ENCODE results near the gene ARHGAP21.
"Not testable (repeated sequence)": the region's sequence is repeated elsewhere in the genome, so short reads cannot be mapped to it uniquely, and the experiment has no call there.

The ARHGAP21 gene

DNA sequence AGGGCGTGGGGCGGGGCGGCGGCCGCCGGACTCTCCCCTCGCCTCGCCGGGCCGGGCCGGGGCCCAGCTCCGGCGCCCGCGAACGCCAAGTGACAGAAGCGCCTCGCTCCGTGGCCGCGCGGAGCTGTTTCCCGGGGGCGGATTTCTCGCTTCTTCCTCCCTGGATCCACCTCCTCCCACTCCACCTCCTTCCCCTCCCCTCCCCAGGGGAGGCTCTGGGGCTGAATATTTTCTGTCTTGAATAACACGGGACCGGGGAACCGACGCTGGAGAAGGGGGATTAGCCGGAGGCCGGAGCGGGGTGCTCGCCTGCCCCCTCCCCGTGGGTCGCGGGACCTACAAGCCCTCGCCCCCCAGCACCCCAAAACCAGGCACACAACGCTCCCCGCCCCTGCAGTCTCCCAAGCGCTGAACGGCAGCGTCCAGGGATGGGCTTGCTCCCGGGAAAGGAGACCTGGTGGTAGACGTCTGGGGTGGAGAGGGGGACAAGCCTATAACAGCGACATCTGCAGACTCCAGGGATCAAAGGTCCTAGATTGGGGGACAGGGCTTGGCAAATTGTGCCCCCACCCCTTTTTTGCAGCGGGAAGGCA, at the start of gene ARHGAP21:
Gene ARHGAP21 (minus strand): TSS at position 100 of the 593 bp plus-strand sequence. CDS start 1,988 bp downstream, outside the sequence.
- no peak for DNase-seq (ENCODE audit: low read depth, low spot score)

DNA sequence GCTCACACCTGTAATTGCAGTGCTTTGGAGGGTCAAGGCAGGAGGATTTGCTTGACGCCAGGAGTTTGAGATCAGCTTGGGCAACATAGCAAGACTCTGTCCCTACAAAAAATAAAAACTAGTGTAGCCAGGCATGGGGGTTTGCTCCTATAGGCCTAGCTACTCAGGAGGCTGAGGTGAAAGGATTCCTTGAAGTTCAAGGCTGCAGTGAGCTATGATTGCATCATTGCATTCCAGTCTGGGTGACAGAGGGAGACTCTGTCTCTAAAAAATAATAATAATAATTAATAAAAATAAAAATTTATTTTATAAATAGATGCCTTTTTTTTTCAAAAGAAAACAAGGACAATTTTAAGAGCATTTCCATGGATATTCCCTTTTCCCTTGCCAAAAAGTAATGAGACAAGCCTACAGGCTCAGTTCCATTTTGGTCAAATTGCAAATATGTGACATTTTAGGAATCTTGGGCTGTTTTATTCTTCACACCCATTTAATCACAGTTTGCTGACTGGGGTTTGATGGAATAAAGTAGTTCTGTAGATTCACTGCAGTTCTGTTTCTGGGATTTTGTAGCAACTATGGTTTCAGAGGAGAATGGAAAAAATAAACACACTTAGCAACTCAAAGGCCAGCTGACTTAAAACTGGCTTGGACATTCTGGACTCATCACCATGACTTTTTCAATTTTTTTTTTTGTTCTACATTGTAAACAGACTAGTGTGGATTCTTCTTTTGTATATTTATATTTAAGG, 48.4 kb upstream of the ARHGAP21 start:
- DNase-seq (ENCODE audit: low read depth, low spot score): no peak

GRCh38 chr10:24764991-24765390, 41.3 kb upstream of the ARHGAP21 start:
- DNase-seq (ENCODE audit: low read depth, low spot score): not testable (repeated sequence)

DNA sequence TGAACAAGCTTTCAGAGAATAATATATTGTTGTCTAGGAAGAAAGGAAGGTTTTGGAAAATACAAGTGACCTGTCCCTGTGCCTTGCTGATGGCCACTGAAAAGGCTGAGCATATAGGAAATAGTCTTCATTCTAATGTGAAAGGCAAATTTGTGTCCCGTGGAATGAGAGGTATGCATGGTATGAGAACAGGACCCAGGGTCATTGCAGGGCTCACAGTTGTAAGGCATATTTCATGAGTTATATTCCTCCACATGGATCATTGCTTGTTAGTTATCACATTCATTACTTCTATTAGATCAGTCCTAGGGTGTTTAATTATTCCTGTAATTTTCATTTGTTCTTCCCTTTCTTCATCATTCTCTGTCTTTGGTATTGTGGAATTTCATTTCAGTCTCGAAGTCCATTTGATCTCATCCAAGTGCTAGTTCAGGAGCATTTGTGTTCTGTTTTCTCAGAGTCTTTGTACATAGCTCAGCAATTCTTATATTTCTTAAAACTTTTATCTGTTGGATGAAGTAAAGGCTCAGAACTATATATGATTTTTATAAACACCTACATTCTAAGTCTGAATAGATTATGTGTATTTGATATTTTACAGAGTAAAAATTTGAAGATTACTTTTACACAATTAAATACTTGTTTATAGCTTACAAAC, 39.4 kb upstream of the ARHGAP21 start:
- DNase-seq (ENCODE audit: low read depth, low spot score): no peak

GRCh38 chr10:24762161-24762924, 38.7 kb upstream of the ARHGAP21 start:
- peak; percentile 23 for DNase-seq (ENCODE audit: low read depth, low spot score)

DNA sequence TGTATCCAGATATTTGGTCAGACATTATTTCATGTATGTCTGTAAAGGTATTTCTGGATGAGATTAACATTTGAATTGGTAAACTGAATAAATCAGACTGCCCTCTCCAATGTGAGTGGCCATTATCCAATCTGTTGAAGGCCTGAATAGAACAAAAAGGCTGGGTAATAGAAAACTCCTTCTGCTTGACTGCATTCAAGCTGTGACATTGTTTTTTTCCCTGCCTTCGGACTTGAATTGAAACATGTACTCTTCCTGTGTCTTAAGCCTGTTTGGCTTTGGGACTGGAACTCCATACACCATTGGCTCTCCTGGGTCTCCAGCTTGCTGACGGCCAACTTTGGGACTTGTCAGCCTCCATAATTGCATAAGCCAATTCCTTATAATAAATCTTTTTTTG, 36.0 kb upstream of the ARHGAP21 start:
- DNase-seq (ENCODE audit: low read depth, low spot score): no peak

DNA sequence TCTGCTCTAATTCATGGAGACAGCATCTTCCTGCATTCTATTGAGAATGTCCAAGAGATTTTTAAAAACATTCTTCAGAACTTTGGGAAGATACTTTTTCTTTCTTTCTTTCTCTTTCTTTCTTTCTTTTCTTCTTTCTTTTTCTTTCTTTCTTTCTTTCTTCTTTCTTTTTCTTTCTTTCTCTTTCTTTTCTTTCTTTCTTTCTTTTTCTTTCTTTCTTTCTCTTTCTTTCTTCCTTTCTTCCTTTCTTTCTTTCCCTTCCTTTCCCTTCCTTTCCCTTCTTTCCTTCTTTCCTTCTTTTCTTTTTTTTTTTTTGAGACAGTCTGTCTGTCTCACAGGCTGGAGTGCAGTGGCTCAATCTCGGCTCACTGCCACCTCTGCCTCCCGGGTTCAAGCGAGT, 34.6 kb upstream of the ARHGAP21 start:
- not testable (repeated sequence) for DNase-seq (ENCODE audit: low read depth, low spot score)

DNA sequence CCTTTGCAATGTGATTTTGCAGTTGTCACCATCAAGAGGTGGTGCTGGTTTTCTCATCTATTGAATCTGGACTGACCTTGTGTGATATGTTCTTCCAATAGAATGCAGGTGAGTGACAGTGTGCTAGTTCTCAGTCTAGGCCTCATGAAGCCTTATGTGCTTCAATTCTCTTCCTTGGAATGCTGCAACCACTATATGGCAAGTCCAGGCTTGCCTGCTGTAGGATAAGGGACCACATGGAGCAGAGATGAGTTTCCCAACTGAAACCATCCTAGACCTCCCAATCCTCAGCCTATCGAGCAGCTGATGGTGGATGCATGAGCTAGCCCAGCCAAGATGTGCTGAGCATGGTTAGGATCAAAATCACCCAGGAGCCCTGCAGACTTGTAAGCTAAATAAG, 32.6 kb upstream of the ARHGAP21 start:
- DNase-seq (ENCODE audit: low read depth, low spot score): no peak

GRCh38 chr10:24751716-24752115, 28.0 kb upstream of the ARHGAP21 start:
- no peak for DNase-seq (ENCODE audit: low read depth, low spot score)

- DNase-seq (ENCODE audit: low read depth, low spot score): no peak
Observed at GRCh38 chr10:24750695-24751094, 27.0 kb upstream of the ARHGAP21 start.

DNA sequence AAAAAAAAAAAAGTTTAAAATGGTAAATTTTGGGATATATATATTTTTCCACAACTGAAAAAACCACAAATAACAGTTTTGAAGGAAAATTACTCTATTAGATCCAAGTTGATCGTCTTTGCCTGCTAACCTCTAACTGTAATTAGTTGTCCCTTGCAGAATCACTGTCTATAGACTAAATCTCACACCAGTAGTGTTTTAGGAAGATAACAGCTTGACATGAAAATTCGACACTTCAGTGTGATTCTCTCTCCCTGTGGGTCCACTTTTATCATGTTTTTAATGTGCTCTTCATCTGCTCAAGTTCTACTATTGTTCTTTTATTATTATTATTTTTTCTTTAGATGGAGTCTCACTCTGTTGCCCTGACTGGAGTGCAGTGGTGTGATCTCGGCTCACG, 24.5 kb upstream of the ARHGAP21 start:
- no peak for DNase-seq (ENCODE audit: low read depth, low spot score)

DNA sequence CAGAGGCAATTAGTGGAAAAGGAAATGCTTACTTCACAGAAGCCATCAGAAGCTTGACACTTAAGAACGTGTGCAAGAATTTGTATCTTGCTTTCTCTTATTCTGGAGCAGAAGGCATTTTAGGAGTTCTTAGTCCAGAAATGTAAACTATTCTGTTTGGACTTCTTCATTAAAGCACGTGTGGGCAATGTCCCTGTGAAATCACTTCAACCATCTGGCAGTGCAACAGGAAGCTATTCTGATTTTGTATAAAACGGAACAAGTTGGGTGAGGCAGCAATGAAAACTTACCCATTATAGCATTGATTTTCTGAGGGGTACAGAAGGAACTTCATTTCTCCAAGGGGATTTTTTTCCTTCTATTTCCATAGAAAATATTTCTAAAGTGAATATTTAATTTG, 21.3 kb upstream of the ARHGAP21 start:
- DNase-seq (ENCODE audit: low read depth, low spot score): no peak

DNA sequence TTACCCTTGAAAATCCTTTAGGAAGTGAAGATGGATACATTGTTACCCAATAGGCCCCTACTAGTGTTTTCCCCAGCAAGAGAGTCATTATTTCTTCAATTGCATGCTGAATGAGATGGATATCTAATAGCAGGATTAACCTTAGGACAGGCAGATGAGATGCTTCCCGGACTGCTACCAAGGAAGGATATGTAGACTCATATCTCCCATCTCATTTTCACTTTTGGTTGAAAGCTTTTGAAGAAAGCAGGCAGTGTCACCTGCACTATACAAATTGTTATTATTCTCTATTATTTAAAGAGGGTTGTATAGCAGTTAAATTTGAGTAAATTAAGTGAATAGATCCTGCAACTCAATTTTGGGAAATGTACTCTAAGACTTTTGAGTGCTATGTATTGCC, 17.0 kb upstream of the ARHGAP21 start:
- no peak for DNase-seq (ENCODE audit: low read depth, low spot score)

DNA sequence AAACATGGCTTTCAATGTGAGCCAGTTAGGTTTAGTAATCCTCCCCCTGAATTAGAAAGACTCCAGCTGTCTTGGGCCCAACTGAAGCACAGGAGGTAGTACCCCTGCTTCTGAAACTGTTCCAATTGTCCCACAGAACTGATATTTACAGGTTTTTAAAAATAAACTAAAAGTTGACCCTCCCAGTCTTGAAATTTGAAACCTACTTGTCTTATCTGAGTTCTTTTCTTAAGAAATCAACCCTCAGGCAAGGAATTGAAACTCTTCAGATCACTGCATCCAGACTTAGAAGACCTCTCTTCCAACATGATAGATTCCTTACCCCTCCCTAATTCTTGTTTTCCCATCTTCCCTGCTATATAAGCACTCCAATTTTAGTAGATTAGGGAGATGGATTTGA, 13.3 kb upstream of the ARHGAP21 start:
- DNase-seq (ENCODE audit: low read depth, low spot score): no peak

GRCh38 chr10:24731942-24732341, 8.3 kb upstream of the ARHGAP21 start:
- no peak for DNase-seq (ENCODE audit: low read depth, low spot score)

DNA sequence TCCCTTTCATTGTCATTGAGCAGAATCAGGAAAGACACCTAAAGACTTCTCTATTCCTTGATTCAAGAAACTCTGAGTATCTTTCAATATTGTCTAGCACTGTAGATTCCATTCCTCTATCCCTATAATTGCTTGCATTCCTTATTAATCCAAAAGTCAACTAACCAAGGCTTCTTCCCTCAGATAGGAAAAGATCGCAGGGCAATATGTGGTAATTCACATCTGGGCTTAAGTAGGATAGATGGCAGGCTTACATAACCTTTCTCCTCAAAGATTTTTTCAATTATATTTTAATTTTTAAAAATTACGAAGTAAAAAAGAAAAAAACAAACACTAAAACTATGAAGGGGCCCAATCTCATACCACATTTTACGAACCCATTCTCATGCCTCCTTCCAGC, 7.1 kb upstream of the ARHGAP21 start:
- no peak for DNase-seq (ENCODE audit: low read depth, low spot score)

- no peak for DNase-seq (ENCODE audit: low read depth, low spot score)
Observed at GRCh38 chr10:24727786-24728185, 4.1 kb upstream of the ARHGAP21 start.

DNA sequence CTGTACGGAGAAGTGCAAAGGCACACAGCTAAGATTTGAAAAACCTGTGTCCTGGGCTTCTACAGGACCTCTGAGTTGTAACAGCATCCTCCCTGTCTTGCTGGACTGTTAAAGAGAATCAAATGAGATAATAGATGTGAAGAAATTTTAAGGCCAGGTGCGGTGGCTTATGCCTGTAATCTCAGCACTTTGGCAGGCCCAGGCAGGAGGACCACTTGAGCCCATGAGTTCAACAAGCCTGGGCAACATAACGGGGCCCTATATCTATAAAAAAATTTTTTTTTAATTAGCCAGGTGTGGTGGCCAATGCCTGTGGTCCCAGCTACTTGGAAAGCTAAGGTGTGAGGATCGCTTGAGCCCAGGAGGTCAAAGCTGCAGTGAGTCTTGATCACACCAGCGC, 2.9 kb upstream of the ARHGAP21 start:
- DNase-seq (ENCODE audit: low read depth, low spot score): no peak

- not testable (repeated sequence) for DNase-seq (ENCODE audit: low read depth, low spot score)
Observed at GRCh38 chr10:24726029-24726428, 2.3 kb upstream of the ARHGAP21 start.

GRCh38 chr10:24724381-24725228, 918 bp upstream of the ARHGAP21 start:
- DNase-seq (ENCODE audit: low read depth, low spot score): peak; percentile 93

DNA sequence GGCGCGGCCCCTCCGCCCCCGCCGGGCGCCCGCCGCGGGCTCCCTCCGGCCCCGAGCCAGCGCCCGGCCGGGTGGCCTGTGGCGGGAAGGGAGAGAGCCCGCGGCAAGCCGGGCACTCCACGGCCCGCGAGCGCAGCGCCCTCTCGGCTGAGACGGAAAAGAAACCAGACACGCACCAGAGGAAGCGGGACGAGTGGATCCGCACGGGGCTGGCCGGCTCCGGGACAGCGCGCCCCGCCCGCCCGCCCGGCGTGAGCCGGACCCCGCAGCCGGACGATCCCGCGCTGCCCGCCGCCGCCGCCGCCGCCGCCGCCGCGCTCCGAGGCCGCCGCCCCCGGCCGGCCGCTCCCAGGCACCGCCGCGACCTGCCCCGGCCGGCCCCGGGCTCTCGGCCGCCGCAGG, 300 bp downstream of the ARHGAP21 start:
- no peak for DNase-seq (ENCODE audit: low read depth, low spot score)
